Measurements from ENCODE around the gene KLHL30.
"Not testable (repeated sequence)": the region's sequence is repeated elsewhere in the genome, so short reads cannot be mapped to it uniquely, and the experiment has no call there.

KLHL30 gene

GRCh38 chr2:238103465-238104225 lies 34.8 kb upstream of the KLHL30 start:
- no peak for DNase-seq

GRCh38 chr2:238104226-238104690 lies 34.2 kb upstream of the KLHL30 start:
- DNase-seq, result no peak

- DNase-seq, result no peak
Observed at GRCh38 chr2:238104691-238105371, 33.6 kb upstream of the KLHL30 start.

GRCh38 chr2:238105506-238106338 lies 32.7 kb upstream of the KLHL30 start:
- no peak for DNase-seq

GRCh38 chr2:238106339-238106697 lies 32.1 kb upstream of the KLHL30 start:
- no peak for DNase-seq

- no peak for DNase-seq
Observed at GRCh38 chr2:238106698-238107524, 31.6 kb upstream of the KLHL30 start.

- no peak for DNase-seq
Observed at GRCh38 chr2:238107525-238108422, 30.7 kb upstream of the KLHL30 start.

GRCh38 chr2:238108423-238109183 lies 29.9 kb upstream of the KLHL30 start:
- no peak for DNase-seq

GRCh38 chr2:238113611-238114010 lies 24.9 kb upstream of the KLHL30 start:
- no peak for DNase-seq

- DNase-seq, result no peak
Observed at GRCh38 chr2:238114331-238114841, 24.1 kb upstream of the KLHL30 start.

- DNase-seq, result no peak
Observed at GRCh38 chr2:238114851-238115660, 23.4 kb upstream of the KLHL30 start.

- not testable (repeated sequence) for DNase-seq
Observed at GRCh38 chr2:238115709-238116108, 22.8 kb upstream of the KLHL30 start.

GRCh38 chr2:238116298-238117198 lies 21.9 kb upstream of the KLHL30 start:
- DNase-seq, result no peak

- no peak for DNase-seq
Observed at GRCh38 chr2:238117199-238118154, 21.0 kb upstream of the KLHL30 start.

GRCh38 chr2:238119756-238120462 lies 18.6 kb upstream of the KLHL30 start:
- DNase-seq, result no peak

GRCh38 chr2:238120463-238121298 lies 17.8 kb upstream of the KLHL30 start:
- no peak for DNase-seq
